ENCODE measurements around the gene C5orf34. TPM values are rescaled to one million over a fixed set of nuclear protein-coding genes. Genes with fewer than 3 reads are reported as not detected.

C5orf34 gene
- total and polyA plus RNA-seq, 9 of the 15 experiments (the other 6 are each of a cell fraction or from before 2014, with no cell fraction given): 13.2 to 32.6 (median 20.7) TPM

- H3K9me1 ChIP-seq (ENCODE audit: control insufficient read depth, insufficient read depth, low read length): peaks cover 2% of the 10 kb centered on the region
- WGBS (ENCODE audit: insufficient coverage, low coverage, missing lambda C conversion rate): under 1% methylated on average over 6 of the region's 6 CpGs
- peak overlapping the region; percentile 93 for H3K4me2 ChIP-seq (ENCODE audit: insufficient read depth, low read length)
- peaks cover 6% of the 10 kb centered on the region; the same call in 1 of the 3 replicates for H3K36me3 ChIP-seq (ENCODE audit: control insufficient read depth, insufficient read depth, low read length)
- ChIA-PET CTCF (ENCODE audit: low intra/inter-chr PET ratio) (no interaction called here), POLR2A (interaction anchor here (0.6 to 2.1 kb wide), 10 partner anchors 9 to 117 kb away, joined by 3 to 11 read pairs (median 6); no protein-coding TSS in a partner anchor)
- no peaks in the 10 kb centered on the region for H3K27me3 ChIP-seq (ENCODE audit: control insufficient read depth in 2 of 2, insufficient read depth in 2 of 2, low read length in 2 of 2)
- no peaks in the 10 kb centered on the region for H3K9me3 ChIP-seq (replicated peaks; ENCODE audit: control insufficient read depth, insufficient read depth, low read depth, low read length)
- H3K9ac ChIP-seq (ENCODE audit: insufficient read depth in 1 of 2, low read depth in 2 of 2, low read length in 2 of 2): peak overlapping the region; percentile 89 to 92
- H3K4me3 ChIP-seq: peak overlapping the region; percentile 64
- no peaks in the 10 kb centered on the region for H4K20me1 ChIP-seq (replicated peaks; ENCODE audit: control insufficient read depth, insufficient read depth, low read length)
- peak overlapping the region; percentile 85 for H3K27ac ChIP-seq (ENCODE audit: extremely low read depth, low read depth, low read length)
- BruUV-seq (replicated peaks): TSS peak; percentile 80
- in situ Hi-C loops (cut with MboI) (no loop called here), intact Hi-C loops (cut with micrococcal nuclease) (no loop called here)
- peak in 1 of 4 experiments; percentile 25 for DNase-seq (ENCODE audit: extremely low read depth in 1 of 4, low spot score in 3 of 4)
- no peak for FAIRE-seq
- H3K79me2 ChIP-seq (ENCODE audit: control insufficient read depth, insufficient read depth, low read length): peaks cover 28% of the 10 kb centered on the region
- TF ChIP-seq DNMT1 (IDR thresholded peaks at IDR 0.05) (no peak), ZNF263 (CRISPR knock-in tag; IDR thresholded peaks at IDR 0.05; ENCODE audit: borderline replicate concordance) (no peak), ATF3 (IDR thresholded peaks at IDR 0.05) (peak; percentile 51), ATF3 (CRISPR knock-in tag; conservative IDR thresholded peaks at IDR 0.05) (no peak), ARID2 (IDR thresholded peaks at IDR 0.05) (0 out of 2 replicates have a peak, but pooled peaks have one; percentile 6), TFAM (CRISPR knock-in tag; conservative IDR thresholded peaks at IDR 0.05) (no peak), CHD1 (IDR thresholded peaks at IDR 0.05; ENCODE audit: low read length) (peak; percentile 68), JUN (IDR thresholded peaks at IDR 0.05; ENCODE audit: borderline replicate concordance, low read depth, low read length) (no peak), JUN (CRISPR knock-in tag; IDR thresholded peaks at IDR 0.05; ENCODE audit: borderline replicate concordance) (no peak), NFE2L1 (tag; IDR thresholded peaks at IDR 0.05; ENCODE audit: borderline replicate concordance, low read depth) (no peak), TRIM28 (IDR thresholded peaks at IDR 0.05) (no peak), ZEB2 (IDR thresholded peaks at IDR 0.05) (no peak), NR1H2 (CRISPR knock-in tag; IDR thresholded peaks at IDR 0.05) (no peak), ZNF384 (IDR thresholded peaks at IDR 0.05; ENCODE audit: low read depth, low read length) (no peak)
- ATAC-seq: peak; percentile 65
- H3K4me1 ChIP-seq (replicated peaks in 1 of 2; ENCODE audit: control insufficient read depth in 2 of 2, insufficient read depth in 2 of 2, low read length in 2 of 2): peaks cover 0 to 16% of the 10 kb centered on the region in 2 experiments; a peak in 4 of 5 replicates
- peak overlapping the region; percentile 93 for H2AFZ ChIP-seq (ENCODE audit: low read depth, low read length)
These were observed 505 bp downstream of the C5orf34 start for GRCh38 chr5:43514471-43514815.

All from K562 (cell line).